Activated CD4-positive, alpha-beta T cell treated with anti-CD3 and anti-CD28 coated beads for 48 hours (primary cell): ENCODE results near the gene ZNF74.
A peak's percentile ranks its signal among the peaks of the same experiment; 100 is the strongest.
"Not testable (repeated sequence)": the region's sequence is repeated elsewhere in the genome, so short reads cannot be mapped to it uniquely, and the experiment has no call there.

Experiments
- DNase-seq: peaks from one replicate; pipeline ENCODE4 v3.0.0-alpha.2; 2020

Gene ZNF74

DNA sequence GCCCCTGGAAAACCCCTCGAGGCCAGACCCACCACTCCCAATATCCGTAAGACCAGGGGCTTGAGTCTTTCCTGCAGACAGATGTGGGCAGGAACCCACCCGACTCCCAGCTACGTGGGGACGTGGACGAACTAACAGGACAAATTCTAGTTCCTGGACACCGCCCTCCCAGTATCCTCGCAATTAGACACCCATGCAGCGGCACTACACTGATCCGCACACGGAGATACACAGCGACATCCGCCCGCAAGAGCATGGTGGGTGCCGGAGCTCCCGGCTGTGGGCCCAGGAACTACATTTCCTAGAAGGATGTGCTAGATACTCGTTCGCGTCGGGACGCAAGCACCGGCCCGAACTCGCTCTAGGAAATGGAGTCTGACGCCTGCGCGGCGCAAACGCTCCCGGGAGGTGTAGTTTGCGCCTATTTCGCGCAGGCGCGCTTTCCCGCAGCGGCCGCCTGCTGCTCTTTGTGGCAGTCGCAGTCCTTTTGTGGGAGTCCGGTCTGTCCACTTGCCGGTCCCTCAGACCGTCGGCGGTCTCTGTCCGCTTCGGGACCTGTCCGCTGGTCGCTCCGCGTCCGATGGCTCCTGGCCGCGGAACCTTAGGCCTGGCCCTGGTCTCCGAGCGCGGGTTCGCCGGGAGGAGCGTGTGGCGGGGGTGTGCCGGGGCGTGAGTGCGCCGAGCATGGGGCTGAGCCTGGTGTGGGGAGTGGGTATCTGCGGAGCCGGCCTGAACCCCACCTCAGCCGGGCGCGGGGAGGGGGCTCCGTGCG, at the start of gene ZNF74:
ZNF74 (plus strand) TSS at position 447 of the 772 bp plus-strand sequence. CDS start 478 bp downstream, outside the sequence.
- DNase-seq = peak; percentile 88

- not testable (repeated sequence) for DNase-seq
Observed at GRCh38 chr22:20346553-20346952, 47.4 kb upstream of the ZNF74 start.

DNA sequence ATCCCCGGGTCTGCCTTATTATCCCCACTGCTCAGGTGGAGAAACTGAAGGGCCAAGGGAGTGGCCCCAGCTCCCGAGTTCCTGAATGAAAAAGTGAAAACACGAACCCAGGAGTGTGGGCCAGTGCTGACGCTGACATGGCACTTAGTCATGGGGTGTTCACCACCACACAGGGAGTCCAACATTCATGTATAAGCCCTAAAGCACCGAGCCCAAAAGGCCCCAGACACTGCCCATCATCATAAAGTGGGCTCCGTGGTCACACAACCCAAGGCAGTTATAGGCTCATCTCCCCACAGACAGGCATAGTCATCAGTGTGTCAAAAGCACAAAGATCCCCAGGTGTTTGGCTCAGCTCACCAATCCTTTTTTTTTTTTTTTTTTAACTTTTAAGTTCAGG, 41.4 kb upstream of the ZNF74 start:
- DNase-seq = not testable (repeated sequence)

DNA sequence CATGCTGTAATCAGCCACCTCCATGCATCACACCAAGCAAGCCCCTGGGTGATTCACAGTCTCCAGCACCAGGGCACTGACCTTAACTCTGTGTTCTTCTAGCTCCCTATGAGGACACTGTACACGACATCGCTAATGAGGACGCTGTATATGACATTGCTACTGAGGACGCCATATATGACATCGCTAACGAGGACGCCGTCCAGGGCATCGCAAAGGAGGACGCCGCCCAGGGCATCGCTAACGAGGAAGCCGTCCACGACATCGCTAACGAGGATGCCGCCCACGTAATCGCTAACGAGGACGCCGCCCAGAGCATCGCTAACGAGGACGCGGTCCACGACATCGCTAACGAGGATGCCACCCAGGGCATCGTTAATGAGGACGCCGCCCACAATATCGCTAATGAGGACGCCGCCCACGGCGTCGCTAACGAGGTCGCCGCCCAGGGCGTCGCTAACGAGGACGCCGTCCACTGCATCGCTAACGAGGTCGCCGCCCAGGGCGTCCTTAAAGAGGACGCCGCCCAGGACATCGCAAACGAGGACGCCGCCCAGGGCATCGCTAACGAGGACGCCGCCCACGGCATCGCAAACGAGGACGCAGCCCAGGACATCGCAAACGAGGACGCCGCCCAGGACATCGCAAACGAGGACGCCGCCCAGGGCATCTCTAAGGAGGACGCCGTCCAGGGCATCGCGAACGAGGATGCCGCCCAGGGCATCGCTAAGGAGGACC, 39.5 kb upstream of the ZNF74 start:
- no peak for DNase-seq

- DNase-seq = not testable (repeated sequence)
Observed at GRCh38 chr22:20355939-20356636, 37.9 kb upstream of the ZNF74 start.

DNA sequence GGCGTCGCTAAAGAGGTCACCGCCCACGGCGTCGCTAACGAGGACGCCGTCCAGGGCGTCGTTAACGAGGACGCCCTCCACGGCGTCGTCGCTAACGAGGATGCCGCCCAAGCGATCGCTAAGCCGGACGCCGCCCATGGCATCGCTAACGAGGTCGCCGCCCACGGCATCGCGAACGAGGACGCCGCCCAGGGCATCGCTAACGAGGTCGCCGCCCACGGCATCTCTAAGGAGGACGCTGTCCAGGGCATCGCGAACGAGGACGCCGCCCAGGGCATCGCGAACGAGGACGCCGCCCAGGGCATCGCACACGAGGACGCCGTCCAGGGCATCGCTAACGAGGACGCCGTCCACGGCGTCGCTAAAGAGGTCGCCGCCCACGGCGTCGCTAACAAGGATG, 37.0 kb upstream of the ZNF74 start:
- DNase-seq = not testable (repeated sequence)

DNA sequence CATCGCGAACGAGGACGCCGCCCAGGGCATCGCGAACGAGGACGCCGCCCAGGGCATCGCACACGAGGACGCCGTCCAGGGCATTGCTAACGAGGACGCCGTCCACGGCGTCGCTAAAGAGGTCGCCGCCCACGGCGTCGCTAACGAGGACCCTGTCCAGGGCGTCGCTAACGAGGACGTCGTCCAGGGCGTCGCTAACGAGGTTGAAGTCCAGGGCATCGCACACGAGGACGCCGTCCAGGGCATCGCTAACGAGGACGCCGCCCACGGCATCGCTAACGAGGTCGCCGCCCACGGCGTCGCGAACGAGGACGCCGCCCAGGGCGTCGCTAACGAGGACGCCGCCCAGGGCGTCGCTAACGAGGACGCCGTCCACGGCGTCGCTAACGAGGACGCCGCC, 36.0 kb upstream of the ZNF74 start:
- not testable (repeated sequence) for DNase-seq

DNA sequence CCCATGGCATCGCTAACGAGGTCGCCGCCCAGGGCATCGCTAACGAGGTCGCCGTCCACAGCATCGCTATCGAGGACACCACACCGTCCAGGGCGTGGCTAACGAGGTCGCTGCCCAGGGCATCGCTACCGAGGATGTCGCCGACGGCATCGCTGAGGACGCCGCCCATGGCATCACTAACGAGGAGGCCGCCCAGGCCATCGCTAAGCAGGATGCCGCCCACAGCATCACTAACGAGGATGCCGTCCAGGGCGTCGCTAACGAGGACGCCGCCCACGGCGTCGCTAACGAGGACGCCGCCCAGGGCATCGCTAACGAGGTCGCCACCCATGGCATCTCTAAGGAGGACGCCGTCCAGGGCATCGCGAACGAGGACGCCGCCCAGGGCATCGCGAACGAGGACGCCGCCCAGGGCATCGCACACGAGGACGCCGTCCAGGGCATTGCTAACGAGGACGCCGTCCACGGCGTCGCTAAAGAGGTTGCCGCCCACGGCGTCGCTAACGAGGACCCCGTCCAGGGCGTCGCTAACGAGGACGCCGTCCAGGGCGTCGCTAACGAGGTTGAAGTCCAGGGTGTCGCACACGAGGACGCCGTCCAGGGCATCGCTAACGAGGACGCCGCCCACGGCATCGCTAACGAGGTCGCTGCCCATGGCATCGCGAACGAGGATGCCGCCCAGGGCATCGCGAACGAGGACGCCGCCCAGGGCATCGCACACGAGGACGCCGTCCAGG, 35.3 kb upstream of the ZNF74 start:
- not testable (repeated sequence) for DNase-seq

DNA sequence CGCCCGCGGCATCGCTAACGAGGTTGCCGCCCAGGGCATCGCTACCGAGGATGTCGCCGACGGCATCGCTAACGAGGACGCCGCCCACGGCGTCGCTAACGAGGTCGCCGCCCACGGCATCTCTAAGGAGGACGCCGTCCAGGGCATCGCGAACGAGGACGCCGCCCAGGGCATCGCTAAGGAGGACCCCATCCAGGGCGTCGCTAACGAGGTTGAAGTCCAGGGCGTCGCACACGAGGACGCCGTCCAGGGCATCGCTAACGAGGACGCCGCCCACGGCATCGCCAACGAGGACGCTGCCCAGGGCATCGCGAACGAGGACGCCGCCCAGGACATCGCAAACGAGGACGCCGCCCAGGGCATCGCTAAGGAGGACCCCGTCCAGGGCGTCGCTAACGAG, 33.7 kb upstream of the ZNF74 start:
- DNase-seq = not testable (repeated sequence)

- DNase-seq = not testable (repeated sequence)
Observed at GRCh38 chr22:20360866-20361751, 32.8 kb upstream of the ZNF74 start.

- not testable (repeated sequence) for DNase-seq
Observed at GRCh38 chr22:20361752-20362229, 32.2 kb upstream of the ZNF74 start.

DNA sequence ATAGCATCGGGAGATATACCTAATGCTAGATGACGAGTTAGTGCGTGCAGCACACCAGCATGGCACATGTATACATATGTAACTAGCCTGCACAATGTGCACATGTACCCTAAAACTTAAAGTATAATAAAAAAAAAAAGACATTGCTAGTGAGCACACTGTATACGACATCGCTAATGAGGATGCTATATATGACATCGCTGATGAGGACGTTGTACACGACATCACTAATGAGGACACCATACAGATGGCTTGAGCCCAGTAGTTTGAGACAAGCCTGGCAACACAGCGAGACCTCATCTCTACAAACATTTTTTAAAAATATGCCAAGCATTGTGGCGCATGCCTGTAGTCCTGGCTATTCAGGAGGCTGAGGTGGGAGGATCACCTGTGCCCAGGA, 31.5 kb upstream of the ZNF74 start:
- not testable (repeated sequence) for DNase-seq

GRCh38 chr22:20364335-20365260, 29.4 kb upstream of the ZNF74 start:
- not testable (repeated sequence) for DNase-seq

GRCh38 chr22:20366841-20367240, 27.1 kb upstream of the ZNF74 start:
- not testable (repeated sequence) for DNase-seq

DNA sequence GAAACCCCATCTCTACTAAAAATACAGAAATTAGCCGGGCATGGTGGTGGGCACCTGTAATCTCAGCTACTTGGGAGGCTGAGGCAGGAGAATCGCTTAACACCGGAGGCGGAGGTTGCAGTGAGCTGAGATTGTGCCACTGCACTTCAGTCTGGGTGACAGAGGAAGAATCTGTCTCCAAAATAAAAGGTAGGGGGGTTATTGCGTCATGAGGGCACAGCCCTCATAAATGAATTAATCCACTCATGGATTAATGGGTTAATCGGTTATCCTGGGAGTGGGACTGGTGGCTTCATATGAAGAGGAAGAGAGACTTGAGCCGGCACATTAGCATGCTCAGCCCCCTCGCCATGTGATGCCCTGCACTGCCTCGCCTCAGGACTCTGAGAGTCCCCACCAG, 25.1 kb upstream of the ZNF74 start:
- not testable (repeated sequence) for DNase-seq

DNA sequence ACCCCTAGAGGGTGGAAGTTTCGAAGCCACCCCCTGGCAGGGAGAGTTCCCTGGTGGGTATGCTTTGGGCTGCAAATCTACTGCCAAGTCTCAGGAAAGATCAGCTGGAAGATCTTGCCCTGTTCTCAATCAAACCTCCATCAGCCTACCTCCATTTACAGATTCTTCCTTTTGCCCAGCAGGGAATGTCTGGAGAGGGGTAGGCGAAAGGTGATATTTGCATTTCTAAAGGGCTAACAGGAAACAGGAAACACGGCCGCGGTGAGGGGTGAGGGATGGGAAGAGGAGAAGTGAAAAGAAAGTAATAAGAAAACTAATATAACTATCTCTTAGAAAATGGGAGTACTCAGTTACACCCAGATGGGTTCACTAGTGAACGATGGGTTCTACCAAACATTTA, 22.3 kb upstream of the ZNF74 start:
- not testable (repeated sequence) for DNase-seq

- not testable (repeated sequence) for DNase-seq
Observed at GRCh38 chr22:20372406-20372854, 21.5 kb upstream of the ZNF74 start.

GRCh38 chr22:20373195-20373706, 20.7 kb upstream of the ZNF74 start:
- DNase-seq = not testable (repeated sequence)

DNA sequence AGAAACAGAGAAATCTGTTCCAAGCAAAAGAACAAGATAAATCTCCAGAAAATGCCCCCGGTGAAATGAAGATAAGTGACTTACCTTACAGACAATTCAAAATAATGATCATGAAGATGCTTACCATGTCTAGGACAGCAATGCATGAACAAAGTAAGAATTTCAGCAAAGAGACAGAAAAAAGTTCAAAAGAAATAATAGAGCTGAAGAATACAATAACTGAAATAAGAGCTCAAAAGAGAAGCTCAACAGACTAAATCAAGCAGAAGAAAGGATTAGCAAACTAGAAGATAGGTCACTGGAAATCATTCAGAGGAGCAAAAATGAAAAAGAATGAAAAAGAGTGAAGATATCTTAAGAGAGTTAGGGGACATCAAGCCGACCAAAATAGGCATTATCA, 19.8 kb upstream of the ZNF74 start:
- not testable (repeated sequence) for DNase-seq

- DNase-seq = not testable (repeated sequence)
Observed at GRCh38 chr22:20376281-20376680, 17.7 kb upstream of the ZNF74 start.
